Prostate gland (tissue), 2 donors: ENCODE results near the gene PCNX1.

Source experiments
- POLR2A ChIP-seq: fragments of 450-650 bp; IDR thresholded peaks from one replicate; pipeline ENCODE4 v1.6.1; 2016; ENCODE audit warnings: antibody characterized with exemption, mild to moderate bottlenecking
- POLR2AphosphoS5 ChIP-seq: sonication (generic); formaldehyde crosslinking; IDR thresholded peaks from one replicate; pipeline ENCODE4 v1.6.1; 2017; ENCODE audit warnings: antibody characterized with exemption
- TF ChIP-seq, protein P1 (sequence below), 4 experiments: fragments of 200-600 bp in 2 of 4; fragments of 450-650 bp in 2 of 4; sonication (generic) in 2 of 4; IDR thresholded peaks; 1 replicate in 3 of 4; 2 replicates in 1 of 4; pipeline ENCODE4 v1.5.1; 2016 to 2019; ENCODE audit warnings: antibody characterized with exemption in 4 of 4, mild to moderate bottlenecking in 2 of 4, moderate library complexity in 2 of 4

DNA sequence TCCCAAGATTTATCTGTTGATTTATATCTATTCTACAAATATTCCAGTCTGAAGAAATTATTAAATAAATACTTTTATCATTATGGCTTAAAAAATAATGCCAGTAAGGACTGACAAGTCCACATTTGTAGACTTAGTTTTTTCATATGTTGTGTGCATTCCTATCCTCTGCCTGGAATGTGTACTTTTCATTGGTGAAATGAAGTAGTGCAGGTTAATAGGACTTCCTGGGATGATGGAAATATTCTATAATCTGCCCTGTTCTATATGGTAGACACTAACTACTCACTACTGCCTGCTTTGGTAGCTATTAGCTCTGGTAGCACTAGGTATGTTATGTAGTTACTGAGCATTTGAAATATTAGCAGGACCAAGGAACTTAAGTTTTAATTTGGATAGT lies 86.7 kb downstream of the PCNX1 start:
- TF ChIP-seq, protein P1, sequence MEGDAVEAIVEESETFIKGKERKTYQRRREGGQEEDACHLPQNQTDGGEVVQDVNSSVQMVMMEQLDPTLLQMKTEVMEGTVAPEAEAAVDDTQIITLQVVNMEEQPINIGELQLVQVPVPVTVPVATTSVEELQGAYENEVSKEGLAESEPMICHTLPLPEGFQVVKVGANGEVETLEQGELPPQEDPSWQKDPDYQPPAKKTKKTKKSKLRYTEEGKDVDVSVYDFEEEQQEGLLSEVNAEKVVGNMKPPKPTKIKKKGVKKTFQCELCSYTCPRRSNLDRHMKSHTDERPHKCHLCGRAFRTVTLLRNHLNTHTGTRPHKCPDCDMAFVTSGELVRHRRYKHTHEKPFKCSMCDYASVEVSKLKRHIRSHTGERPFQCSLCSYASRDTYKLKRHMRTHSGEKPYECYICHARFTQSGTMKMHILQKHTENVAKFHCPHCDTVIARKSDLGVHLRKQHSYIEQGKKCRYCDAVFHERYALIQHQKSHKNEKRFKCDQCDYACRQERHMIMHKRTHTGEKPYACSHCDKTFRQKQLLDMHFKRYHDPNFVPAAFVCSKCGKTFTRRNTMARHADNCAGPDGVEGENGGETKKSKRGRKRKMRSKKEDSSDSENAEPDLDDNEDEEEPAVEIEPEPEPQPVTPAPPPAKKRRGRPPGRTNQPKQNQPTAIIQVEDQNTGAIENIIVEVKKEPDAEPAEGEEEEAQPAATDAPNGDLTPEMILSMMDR (IDR thresholded peaks at IDR 0.05), result no peak
- TF ChIP-seq POLR2AphosphoS5 (no peak), POLR2A (no peak)
